WI38 (cell line): ENCODE measurements around the gene DNAJC5.

ENCODE experiments used
- H3K4me3 ChIP-seq: 2 replicates; pipeline ENCODE4 v1.5.1; 2011; ENCODE audit warnings: low read depth, mild to moderate bottlenecking, control low read depth, low read length
- CTCF ChIP-seq: IDR thresholded peaks from 2 replicates; pipeline ENCODE4 v1.5.1; 2012; ENCODE audit warnings: low read depth, mild to moderate bottlenecking, control low read depth, low read length

The DNAJC5 gene

DNA sequence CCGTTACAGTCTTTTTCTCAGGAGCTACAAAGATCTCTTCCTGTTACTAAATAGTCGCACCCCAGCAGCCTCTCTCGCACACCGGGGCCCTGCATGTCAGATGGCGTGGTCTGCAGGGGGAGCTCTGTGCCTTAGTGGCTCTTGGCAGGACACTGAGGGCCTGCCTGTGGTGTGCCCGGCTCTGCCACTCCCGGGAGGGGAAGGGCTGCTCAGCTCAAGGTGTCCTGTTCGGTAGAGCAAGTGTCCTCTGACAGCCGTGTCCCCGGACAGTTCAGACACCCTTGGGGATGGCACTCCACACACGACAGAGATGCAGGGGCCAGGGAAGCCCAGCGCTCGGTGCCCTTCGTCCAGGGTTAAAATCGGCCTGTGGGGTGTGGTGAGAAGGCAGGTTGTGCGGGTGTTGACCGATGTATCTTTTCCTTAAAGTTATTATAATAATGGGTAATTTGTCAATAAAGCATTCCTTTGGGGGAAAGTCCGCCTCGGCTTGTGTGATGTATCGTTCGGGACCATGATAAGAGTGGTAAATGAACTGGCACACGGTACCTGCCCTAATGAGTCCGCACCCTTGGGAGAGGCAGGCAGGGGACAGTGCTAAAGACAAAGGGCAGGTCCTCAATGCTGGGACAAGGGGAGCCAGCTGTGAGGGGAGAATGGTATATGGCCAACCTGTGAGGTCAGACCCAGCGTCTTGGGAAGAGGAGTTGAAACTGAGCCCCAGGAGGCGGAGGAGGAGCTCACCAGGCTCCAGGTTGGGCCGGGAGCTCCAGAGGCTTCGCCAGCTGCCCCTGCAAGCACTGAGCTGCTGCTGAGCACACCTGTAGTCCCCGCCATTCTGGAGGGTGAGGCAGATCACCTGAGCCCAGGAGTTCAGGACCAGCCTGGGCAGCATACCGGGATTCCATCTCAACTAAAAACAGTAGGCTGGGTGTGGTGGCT, 3.6 kb upstream of the DNAJC5 start:
- TF ChIP-seq CTCF = no peak
- no peak overlapping the region for H3K4me3 ChIP-seq

DNA sequence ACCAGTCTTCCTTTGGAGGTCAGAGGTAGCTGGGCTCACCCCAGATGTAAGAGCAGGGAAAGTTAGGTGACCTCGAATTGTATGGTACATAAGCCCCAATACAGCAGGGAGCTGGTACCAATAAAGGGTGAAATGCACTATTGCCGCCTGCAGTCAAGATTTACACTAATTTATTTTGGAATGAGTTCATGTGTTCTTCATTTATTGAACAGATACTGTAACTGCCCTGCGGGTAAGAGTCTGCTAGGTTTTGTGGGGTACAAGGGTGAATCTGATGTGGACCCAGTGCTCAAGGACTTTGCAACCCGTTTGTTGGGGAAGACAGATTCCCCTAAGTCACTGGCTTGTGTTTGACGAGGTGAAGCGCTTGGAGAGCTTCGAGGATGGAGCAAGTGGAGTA, 2.5 kb upstream of the DNAJC5 start:
- H3K4me3 ChIP-seq = no peak overlapping the region
- TF ChIP-seq CTCF = no peak

- no peak for TF ChIP-seq CTCF
- no peak overlapping the region for H3K4me3 ChIP-seq
These were observed 948 bp upstream of the DNAJC5 start for GRCh38 chr20:63893999-63894357.

- peak overlapping the region; percentile 60 for H3K4me3 ChIP-seq
- TF ChIP-seq CTCF = no peak
These were observed 451 bp downstream of the DNAJC5 start for GRCh38 chr20:63895202-63895951.

- TF ChIP-seq CTCF = no peak
- peak overlapping the region; percentile 60 for H3K4me3 ChIP-seq
These were observed 982 bp downstream of the DNAJC5 start for GRCh38 chr20:63895952-63896263.

DNA sequence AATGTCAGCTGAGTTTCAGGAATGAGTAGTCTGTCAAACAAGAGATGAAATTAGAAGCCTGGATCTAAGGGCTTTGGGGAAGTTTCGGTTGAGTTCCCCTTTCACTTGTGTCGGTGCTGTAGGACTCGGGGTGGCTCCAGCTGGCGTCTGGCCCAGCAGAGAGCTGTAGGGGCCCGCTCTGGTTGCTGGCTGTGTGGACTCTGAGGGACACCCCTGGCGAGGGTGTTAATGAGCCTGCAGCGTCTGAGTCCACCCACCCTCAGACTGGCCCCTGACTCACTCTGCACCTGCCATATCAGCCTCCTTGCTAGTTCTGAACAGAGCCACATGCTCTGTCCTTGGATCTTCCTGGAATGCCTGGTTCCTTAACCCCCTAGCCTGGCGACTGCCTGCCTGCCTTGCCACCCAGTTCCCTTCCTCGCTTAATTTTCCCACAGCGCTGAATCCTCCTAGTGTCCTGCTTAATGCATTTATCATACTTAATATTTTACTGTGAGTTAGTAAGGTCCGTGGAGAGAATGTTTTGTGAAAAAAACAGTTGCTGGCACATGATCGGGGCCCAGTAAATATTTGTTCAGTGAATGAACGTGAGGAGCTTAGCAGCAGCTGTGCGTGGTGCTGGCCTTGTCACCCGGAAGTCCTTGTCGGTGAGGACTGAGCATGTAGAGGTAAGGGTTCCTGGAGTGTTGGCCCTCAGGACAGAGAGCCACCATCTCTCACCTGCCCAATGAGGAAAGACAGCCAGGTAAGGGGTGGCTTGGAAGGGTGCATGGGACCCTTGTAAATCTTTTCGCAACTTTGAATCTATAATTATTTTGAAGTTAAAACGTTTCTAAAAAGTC, 1.6 kb downstream of the DNAJC5 start:
- no peak for TF ChIP-seq CTCF
- H3K4me3 ChIP-seq = peak overlapping the region; percentile 60
